Measurements from ENCODE around the gene NHERF2. TPM values are rescaled to one million over a fixed set of nuclear protein-coding genes. Genes with fewer than 3 reads are reported as not detected.
A peak's percentile ranks its signal among the peaks of the same experiment; 100 is the strongest.

NHERF2 gene
- total RNA-seq, 1 donor from 2014 or later, result 2.2 TPM

- no peaks in the 10 kb centered on the region for H3K36me3 Mint-ChIP-seq (ENCODE audit: low read depth)
- H3K4me3 Mint-ChIP-seq, result peak within 1 kb of the TSS; percentile 42
- H3K9me3 Mint-ChIP-seq, result no peaks in the 10 kb centered on the region
- peaks cover 28% of the 10 kb centered on the region for H3K27me3 Mint-ChIP-seq (ENCODE audit: insufficient read depth)
- intact Hi-C loops (cut with micrococcal nuclease), result no loop called here
- DNase-seq (ENCODE audit: low spot score), result no peak
- H3K27ac Mint-ChIP-seq, result peak within 1 kb of the TSS; percentile 52
- H3K4me1 Mint-ChIP-seq (ENCODE audit: low read depth), result peaks cover 16% of the 10 kb centered on the region
Observed at GRCh38 chr16:2019518-2019920, 7.2 kb upstream of the NHERF2 start, which contains the start of gene NPW. Gene NPW, plus strand, starts transcription at chr16:2019785.

GRCh38 chr16:2019921-2020831 is 6.5 kb upstream of the NHERF2 start:
- Mint-ChIP-seq H3K27me3 (ENCODE audit: insufficient read depth) (peaks cover 27% of the 10 kb centered on the region), H3K4me3 (peak overlapping the region; percentile 42), H3K27ac (peak overlapping the region; percentile 52), H3K4me1 (ENCODE audit: low read depth) (peaks cover 16% of the 10 kb centered on the region), H3K36me3 (ENCODE audit: low read depth) (no peaks in the 10 kb centered on the region), H3K9me3 (no peaks in the 10 kb centered on the region)
- DNase-seq (ENCODE audit: low spot score), result no peak
- intact Hi-C loops (cut with micrococcal nuclease), result loop anchor here (5.0 to 10.0 kb wide), 3 partner anchors 38 to 245 kb away; partner anchors contain the start of genes CASKIN1, GFER, NOXO1 and RNPS1

GRCh38 chr16:2022723-2023091 is 4.0 kb upstream of the NHERF2 start:
- intact Hi-C loops (cut with micrococcal nuclease), result loop anchor here (1.0 to 10.0 kb wide), 9 partner anchors 13 to 242 kb away; partner anchors contain the start of genes CASKIN1, E4F1, GFER and NOXO1
- no peaks in the 10 kb centered on the region for H3K36me3 Mint-ChIP-seq (ENCODE audit: low read depth)
- peak overlapping the region; percentile 77 for H3K4me3 Mint-ChIP-seq
- peaks cover 34% of the 10 kb centered on the region for H3K27me3 Mint-ChIP-seq (ENCODE audit: insufficient read depth)
- no peak overlapping the region for H3K27ac Mint-ChIP-seq
- peaks cover 16% of the 10 kb centered on the region for H3K4me1 Mint-ChIP-seq (ENCODE audit: low read depth)
- DNase-seq (ENCODE audit: low spot score), result no peak
- no peaks in the 10 kb centered on the region for H3K9me3 Mint-ChIP-seq

- Mint-ChIP-seq H3K27ac (no peak overlapping the region), H3K36me3 (ENCODE audit: low read depth) (no peaks in the 10 kb centered on the region), H3K4me3 (peak overlapping the region; percentile 77), H3K27me3 (ENCODE audit: insufficient read depth) (peaks cover 38% of the 10 kb centered on the region), H3K4me1 (ENCODE audit: low read depth) (peaks cover 16% of the 10 kb centered on the region), H3K9me3 (no peaks in the 10 kb centered on the region)
- DNase-seq (ENCODE audit: low spot score), result peak; percentile 92
- intact Hi-C loops (cut with micrococcal nuclease), result loop anchor here (1.0 to 10.0 kb wide), 9 partner anchors 14 to 241 kb away; partner anchors contain the start of genes CASKIN1, E4F1, GFER and NOXO1
Observed at GRCh38 chr16:2023092-2024031, 3.3 kb upstream of the NHERF2 start.

- Mint-ChIP-seq H3K27me3 (ENCODE audit: insufficient read depth) (peaks cover 33% of the 10 kb centered on the region), H3K27ac (peak overlapping the region; percentile 11), H3K4me3 (no peak overlapping the region), H3K4me1 (ENCODE audit: low read depth) (peaks cover 16% of the 10 kb centered on the region), H3K36me3 (ENCODE audit: low read depth) (no peaks in the 10 kb centered on the region), H3K9me3 (no peaks in the 10 kb centered on the region)
- no peak for DNase-seq (ENCODE audit: low spot score)
- intact Hi-C loops (cut with micrococcal nuclease), result loop anchor here (5.0 to 10.0 kb wide), 3 partner anchors 42 to 241 kb away; partner anchors contain the start of genes CASKIN1, GFER, NOXO1 and RNPS1
Observed at GRCh38 chr16:2024032-2024420, 2.7 kb upstream of the NHERF2 start.

- H3K27ac Mint-ChIP-seq, result peak overlapping the region; percentile 48
- peaks cover 32% of the 10 kb centered on the region for H3K27me3 Mint-ChIP-seq (ENCODE audit: insufficient read depth)
- H3K9me3 Mint-ChIP-seq, result no peaks in the 10 kb centered on the region
- H3K36me3 Mint-ChIP-seq (ENCODE audit: low read depth), result no peaks in the 10 kb centered on the region
- intact Hi-C loops (cut with micrococcal nuclease), result loop anchor here (10.0 kb wide), 1 partner anchor 240 kb away; the partner anchor contains the start of gene RNPS1
- H3K4me1 Mint-ChIP-seq (ENCODE audit: low read depth), result peaks cover 16% of the 10 kb centered on the region
- H3K4me3 Mint-ChIP-seq, result no peak overlapping the region
- no peak for DNase-seq (ENCODE audit: low spot score)
Observed at GRCh38 chr16:2025251-2025650, 1.5 kb upstream of the NHERF2 start.

GRCh38 chr16:2025878-2026460 is 733 bp upstream of the NHERF2 start:
- Mint-ChIP-seq H3K4me3 (peak overlapping the region; percentile 61), H3K27ac (no peak overlapping the region), H3K27me3 (ENCODE audit: insufficient read depth) (peaks cover 28% of the 10 kb centered on the region), H3K9me3 (no peaks in the 10 kb centered on the region), H3K4me1 (ENCODE audit: low read depth) (peaks cover 12% of the 10 kb centered on the region), H3K36me3 (ENCODE audit: low read depth) (no peaks in the 10 kb centered on the region)
- intact Hi-C loops (cut with micrococcal nuclease), result loop anchor here (10.0 kb wide), 1 partner anchor 239 kb away; the partner anchor contains the start of gene RNPS1
- no peak for DNase-seq (ENCODE audit: low spot score)

GRCh38 chr16:2027024-2028010 is 615 bp downstream of the NHERF2 start:
- Mint-ChIP-seq H3K36me3 (ENCODE audit: low read depth) (no peaks in the 10 kb centered on the region), H3K27me3 (ENCODE audit: insufficient read depth) (peaks cover 22% of the 10 kb centered on the region), H3K4me3 (peak overlapping the region; percentile 60), H3K4me1 (ENCODE audit: low read depth) (peaks cover 12% of the 10 kb centered on the region), H3K27ac (no peak overlapping the region), H3K9me3 (no peaks in the 10 kb centered on the region)
- intact Hi-C loops (cut with micrococcal nuclease), result loop anchor here (10.0 kb wide), 1 partner anchor 237 kb away; the partner anchor contains the start of gene RNPS1
- no peak for DNase-seq (ENCODE audit: low spot score)

GRCh38 chr16:2028146-2028545 is 1.4 kb downstream of the NHERF2 start:
- Mint-ChIP-seq H3K4me3 (peak overlapping the region; percentile 60), H3K27ac (no peak overlapping the region), H3K27me3 (ENCODE audit: insufficient read depth) (peaks cover 16% of the 10 kb centered on the region), H3K9me3 (no peaks in the 10 kb centered on the region), H3K4me1 (ENCODE audit: low read depth) (peaks cover 4% of the 10 kb centered on the region), H3K36me3 (ENCODE audit: low read depth) (no peaks in the 10 kb centered on the region)
- DNase-seq (ENCODE audit: low spot score), result no peak
- intact Hi-C loops (cut with micrococcal nuclease), result loop anchor here (10.0 kb wide), 1 partner anchor 237 kb away; the partner anchor contains the start of gene RNPS1

- DNase-seq (ENCODE audit: low spot score), result no peak
- Mint-ChIP-seq H3K36me3 (ENCODE audit: low read depth) (no peaks in the 10 kb centered on the region), H3K9me3 (no peaks in the 10 kb centered on the region), H3K4me1 (ENCODE audit: low read depth) (no peaks in the 10 kb centered on the region), H3K4me3 (no peak overlapping the region), H3K27me3 (ENCODE audit: insufficient read depth) (peaks cover 16% of the 10 kb centered on the region), H3K27ac (no peak overlapping the region)
- intact Hi-C loops (cut with micrococcal nuclease), result loop anchor here (10.0 kb wide), 1 partner anchor 236 kb away; the partner anchor contains the start of gene RNPS1
Observed at GRCh38 chr16:2028620-2029220, 2.0 kb downstream of the NHERF2 start.

- intact Hi-C loops (cut with micrococcal nuclease), result loop anchor here (10.0 kb wide), 1 partner anchor 235 kb away; the partner anchor contains the start of gene RNPS1
- no peaks in the 10 kb centered on the region for H3K4me1 Mint-ChIP-seq (ENCODE audit: low read depth)
- H3K27me3 Mint-ChIP-seq (ENCODE audit: insufficient read depth), result peaks cover 16% of the 10 kb centered on the region
- no peaks in the 10 kb centered on the region for H3K9me3 Mint-ChIP-seq
- no peak for DNase-seq (ENCODE audit: low spot score)
- no peak overlapping the region for H3K27ac Mint-ChIP-seq
- H3K36me3 Mint-ChIP-seq (ENCODE audit: low read depth), result no peaks in the 10 kb centered on the region
- no peak overlapping the region for H3K4me3 Mint-ChIP-seq
Observed at GRCh38 chr16:2029350-2029749, 2.6 kb downstream of the NHERF2 start.
